HepG2 (cell line): Measurements from ENCODE around the gene REC114. TPM values are rescaled to one million over a fixed set of nuclear protein-coding genes. Genes with fewer than 3 reads are reported as not detected.

ENCODE experiments used
- ATAC-seq: fragments of 200-7000 bp; cut with Tn5 transposase; 3 replicates; pipeline ENCODE4 v1.9.1; 2020; ENCODE audit warnings: mild to moderate bottlenecking, moderate library complexity
- BruUV-seq: library from RNA; stranded (reverse); fragments of 400-500 nt; replicated peaks from 2 replicates; lab custom pipeline; 2021; lab: Mats Ljungman, UMichigan
- CTCF ChIA-PET: fragments of 300-600 bp; formaldehyde crosslinking; extraction: SDS; loops from one replicate; lab custom pipeline; 2021; ENCODE audit warnings: low total read pairs, inconsistent platforms, low intra/inter-chr PET ratio; lab: Yijun Ruan, JAX
- POLR2A ChIA-PET: fragments of 350-600 bp; sonication (Branson Sonifier 250); formaldehyde crosslinking; loops from one replicate; lab custom pipeline; 2020; ENCODE audit warnings: antibody characterized with exemption, inconsistent platforms; lab: Yijun Ruan, JAX
- DNase-seq: peaks from one replicate; pipeline ENCODE4 v3.0.0-alpha.2; 2015; ENCODE audit warnings: low spot score
- FAIRE-seq: peaks from 3 replicates; lab custom pipeline; 2011; peaks lifted over from hg19 to GRCh38; lab: Jason Lieb, UNC
- H2AFZ ChIP-seq: one replicate; pipeline ENCODE4 v1.6.1; 2011; ENCODE audit warnings: low read length, inconsistent platforms
- H3K27ac ChIP-seq: fragments of 300-600 bp; 3 replicates; pipeline ENCODE4 v1.8.0; 2011; ENCODE audit warnings: mixed run types, mild to moderate bottlenecking, mixed read lengths, low read length, inconsistent platforms; ENCODE audit not compliant: insufficient read depth; ENCODE audit errors: extremely low read length
- H3K27me3 ChIP-seq, 2 experiments: fragments of 200-600 bp in 1 of 2; 2 replicates in 1 of 2; 3 replicates in 1 of 2; pipeline versions ENCODE4 v1.6.0 to v1.8.0; 2011; ENCODE audit warnings: low read length in 2 of 2, mild to moderate bottlenecking in 2 of 2, moderate library complexity in 2 of 2, inconsistent platforms in 1 of 2; ENCODE audit not compliant: insufficient read depth in 2 of 2, control insufficient read depth in 1 of 2
- H3K36me3 ChIP-seq, 2 experiments: fragments of 200-600 bp in 1 of 2; replicated peaks in 1 of 2; 2 replicates in 1 of 2; 3 replicates in 1 of 2; pipeline versions ENCODE4 v1.5.1 to v1.8.0; 2011; ENCODE audit warnings: low read length in 2 of 2, inconsistent platforms in 1 of 2; ENCODE audit not compliant: insufficient read depth in 2 of 2, control insufficient read depth in 1 of 2
- H3K4me1 ChIP-seq: 2 replicates; pipeline ENCODE4 v1.5.1; 2012; ENCODE audit warnings: low read length, inconsistent platforms; ENCODE audit not compliant: insufficient read depth
- H3K4me2 ChIP-seq: 2 replicates; pipeline ENCODE4 v1.6.0; 2011; ENCODE audit warnings: low read depth, low read length, inconsistent platforms
- H3K4me3 ChIP-seq, 3 experiments: fragments of 200-600 bp in 1 of 3; sonication (generic), shearing (Covaris generic) in 1 of 3; replicated peaks in 1 of 3; 2 replicates each; pipeline ENCODE4 v1.5.1; 2011 to 2016; ENCODE audit warnings: low read length in 3 of 3, inconsistent platforms in 2 of 3, low read depth in 2 of 3, mild to moderate bottlenecking in 2 of 3, control low read depth in 1 of 3, mixed read lengths in 1 of 3; ENCODE audit not compliant: insufficient read depth in 1 of 3
- H3K79me2 ChIP-seq: one replicate; pipeline ENCODE4 v1.6.1; 2011; ENCODE audit warnings: low read length, inconsistent platforms; ENCODE audit not compliant: insufficient read depth
- H3K9ac ChIP-seq: 2 replicates; pipeline ENCODE4 v1.6.0; 2011; ENCODE audit warnings: mild to moderate bottlenecking, low read depth, low read length, inconsistent platforms; ENCODE audit not compliant: insufficient read depth
- H3K9me3 ChIP-seq: 2 replicates; pipeline ENCODE4 v1.5.1; 2012; ENCODE audit warnings: mild to moderate bottlenecking, low read length
- H4K20me1 ChIP-seq: 2 replicates; pipeline ENCODE4 v1.6.0; 2011; ENCODE audit warnings: inconsistent platforms, mild to moderate bottlenecking, low read length, moderate library complexity; ENCODE audit not compliant: insufficient read depth
- GABPB1 ChIP-seq: IDR thresholded peaks from 2 replicates; pipeline ENCODE4 v1.6.1; 2016; ENCODE audit warnings: mild to moderate bottlenecking, missing genetic modification reagents, moderate library complexity, missing compliant biosample characterization
- IRF2 ChIP-seq: IDR thresholded peaks from 2 replicates; pipeline ENCODE4 v1.6.1; 2018; ENCODE audit warnings: missing genetic modification reagents, missing compliant biosample characterization
- KDM1A ChIP-seq: IDR thresholded peaks from 2 replicates; pipeline ENCODE4 v1.6.1; 2016; ENCODE audit warnings: missing compliant biosample characterization
- POLR2AphosphoS5 ChIP-seq: IDR thresholded peaks from 2 replicates; pipeline ENCODE4 v1.6.1; 2012; ENCODE audit warnings: low read depth, low read length
- RBFOX2 ChIP-seq: fragments of 200-400 bp; formaldehyde crosslinking; IDR thresholded peaks from 2 replicates; pipeline ENCODE4 v1.6.1; 2017; ENCODE audit warnings: low read depth, mild to moderate bottlenecking, low read length
- SIN3A ChIP-seq: IDR thresholded peaks from 2 replicates; pipeline ENCODE4 v1.6.1; 2011; ENCODE audit warnings: low read depth, mild to moderate bottlenecking, control low read depth, low read length, borderline replicate concordance
- ZFP1 ChIP-seq: IDR thresholded peaks from 2 replicates; pipeline ENCODE4 v1.6.1; 2016
- ZNF30 ChIP-seq: sonication (generic); formaldehyde crosslinking; IDR thresholded peaks from 2 replicates; pipeline ENCODE4 v1.5.0; 2020; ENCODE audit warnings: mild to moderate bottlenecking, missing genetic modification reagents
- ZNF747 ChIP-seq: sonication (generic); formaldehyde crosslinking; IDR thresholded peaks from 2 replicates; pipeline ENCODE4 v1.8.1; 2023; ENCODE audit warnings: missing genetic modification reagents, mild to moderate bottlenecking, borderline replicate concordance
- WGBS: methylation state at CpG from one replicate; pipeline ENCODE4 v1.1.6; 2017; ENCODE audit warnings: low lambda C conversion rate; 5-methylcytosine and 5-hydroxymethylcytosine counted together
- in situ Hi-C: cut with HindIII; loops from 2 replicates; pipeline ENCODE4 v1.10.0; 2017; ENCODE audit warnings: low pct_unique_long_range_greater_than_20kb; ENCODE audit not compliant: extremely low pct_ligation_motif_present
- intact Hi-C: fragments of 100-400 bp; cut with micrococcal nuclease; formaldehyde crosslinking; loops from one replicate; pipeline ENCODE4 v1.10.0; 2022; ENCODE audit not compliant: unreplicated experiment
- polyA plus RNA-seq, 8 experiments: library from polyadenylated mRNA; depleted of rRNA in 3 of 8; stranded (reverse) in 7 of 8; unstranded in 1 of 8; fragments of >200 nt; fragmentation: Illumina TruSeq in 4 of 8; extraction: Trizol in 4 of 8; gene quantifications; 2 replicates each; pipeline versions ENCODE4 v1.2.1 to v1.2.3, GENCODE V29; 2011 to 2016; ENCODE audit warnings: low read depth in 4 of 8, missing spikeins in 1 of 8, mixed read lengths in 1 of 8; ENCODE audit not compliant: insufficient read depth in 1 of 8
- total RNA-seq, 5 experiments: library from RNA; depleted of rRNA; stranded (reverse); fragments of >200 nt; fragmentation: Illumina TruSeq; extraction: Trizol; gene quantifications; 2 replicates each; pipeline ENCODE4 v1.2.3, GENCODE V29; 2016; ENCODE audit warnings: low read depth in 1 of 5
- TF ChIP-seq, protein P1 (sequence below): sonication (generic); formaldehyde crosslinking; IDR thresholded peaks from 2 replicates; pipeline ENCODE4 v1.5.1; 2020; ENCODE audit warnings: missing genetic modification reagents, mild to moderate bottlenecking, borderline replicate concordance
- TF ChIP-seq, protein P2 (sequence below): IDR thresholded peaks from 2 replicates; pipeline ENCODE4 v1.6.1; 2016; ENCODE audit warnings: missing genetic modification reagents, missing compliant biosample characterization
- TF ChIP-seq, protein P3 (sequence below), 2 experiments: sonication (generic) in 1 of 2; formaldehyde crosslinking in 1 of 2; IDR thresholded peaks; 2 replicates each; pipeline versions ENCODE4 v1.6.1 to v1.9.0; 2014 to 2022; ENCODE audit warnings: antibody characterized with exemption in 1 of 2, borderline replicate concordance in 1 of 2, inconsistent platforms in 1 of 2, low read depth in 1 of 2, missing genetic modification reagents in 1 of 2
- TF ChIP-seq, protein P4 (sequence below): sonication (generic); formaldehyde crosslinking; IDR thresholded peaks from 2 replicates; pipeline ENCODE4 v1.4.0; 2020; ENCODE audit warnings: low read depth, mild to moderate bottlenecking, missing genetic modification reagents
- TF ChIP-seq, protein P5 (sequence below): IDR thresholded peaks from 2 replicates; pipeline ENCODE4 v1.6.1; 2016; ENCODE audit warnings: missing biosample characterization, missing genetic modification reagents, low read depth

The REC114 gene
- total and polyA plus RNA-seq, 2 of the 13 experiments (the other 11 are each of a cell fraction or from before 2014, with no cell fraction given): not detected

DNA sequence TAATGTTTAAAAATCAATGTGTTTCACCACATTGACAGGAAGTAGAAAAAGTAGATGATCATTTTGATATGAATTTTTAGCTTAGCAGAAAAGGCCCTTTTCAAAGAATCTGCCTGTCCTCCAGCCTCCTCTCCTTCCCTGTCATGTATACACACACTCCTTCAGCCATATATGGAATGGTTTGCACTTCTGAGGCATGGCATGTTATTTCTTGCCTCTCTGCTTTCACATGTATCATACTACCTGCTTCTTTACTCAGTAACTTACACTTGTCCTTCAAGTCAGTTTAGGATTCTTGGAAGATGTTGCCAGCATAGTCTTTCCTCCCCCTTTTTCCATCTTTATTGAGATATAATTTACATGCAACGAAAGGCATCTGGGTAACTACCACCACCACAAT, 79.0 kb downstream of the REC114 start:
- H4K20me1 ChIP-seq: no peaks in the 10 kb centered on the region
- H3K9me3 ChIP-seq: no peaks in the 10 kb centered on the region
- H2AFZ ChIP-seq: no peak overlapping the region
- intact Hi-C loops: no loop called here
- DNase-seq: no peak
- H3K36me3 ChIP-seq: no peaks in the 10 kb centered on the region
- H3K27ac ChIP-seq: no peak overlapping the region
- ATAC-seq: no peak
- POLR2A ChIA-PET: no interaction called here
- no peaks in the 10 kb centered on the region for H3K4me1 ChIP-seq
- no peak for FAIRE-seq
- WGBS: 6% methylated on average over 1 of the region's 1 CpG
- TF ChIP-seq RBFOX2 (no peak), IRF2 (CRISPR knock-in tag) (no peak), ZFP1 (CRISPR knock-in tag) (no peak), ZNF747 (CRISPR knock-in tag) (no peak), KDM1A (CRISPR knock-in tag) (no peak), POLR2AphosphoS5 (no peak), GABPB1 (no peak), ZNF30 (CRISPR knock-in tag) (no peak), SIN3A (no peak)
- TF ChIP-seq, protein P1, sequence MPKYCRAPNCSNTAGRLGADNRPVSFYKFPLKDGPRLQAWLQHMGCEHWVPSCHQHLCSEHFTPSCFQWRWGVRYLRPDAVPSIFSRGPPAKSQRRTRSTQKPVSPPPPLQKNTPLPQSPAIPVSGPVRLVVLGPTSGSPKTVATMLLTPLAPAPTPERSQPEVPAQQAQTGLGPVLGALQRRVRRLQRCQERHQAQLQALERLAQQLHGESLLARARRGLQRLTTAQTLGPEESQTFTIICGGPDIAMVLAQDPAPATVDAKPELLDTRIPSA: no peak
- TF ChIP-seq, protein P2, sequence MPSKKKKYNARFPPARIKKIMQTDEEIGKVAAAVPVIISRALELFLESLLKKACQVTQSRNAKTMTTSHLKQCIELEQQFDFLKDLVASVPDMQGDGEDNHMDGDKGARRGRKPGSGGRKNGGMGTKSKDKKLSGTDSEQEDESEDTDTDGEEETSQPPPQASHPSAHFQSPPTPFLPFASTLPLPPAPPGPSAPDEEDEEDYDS: no peak
- TF ChIP-seq, protein P3, sequence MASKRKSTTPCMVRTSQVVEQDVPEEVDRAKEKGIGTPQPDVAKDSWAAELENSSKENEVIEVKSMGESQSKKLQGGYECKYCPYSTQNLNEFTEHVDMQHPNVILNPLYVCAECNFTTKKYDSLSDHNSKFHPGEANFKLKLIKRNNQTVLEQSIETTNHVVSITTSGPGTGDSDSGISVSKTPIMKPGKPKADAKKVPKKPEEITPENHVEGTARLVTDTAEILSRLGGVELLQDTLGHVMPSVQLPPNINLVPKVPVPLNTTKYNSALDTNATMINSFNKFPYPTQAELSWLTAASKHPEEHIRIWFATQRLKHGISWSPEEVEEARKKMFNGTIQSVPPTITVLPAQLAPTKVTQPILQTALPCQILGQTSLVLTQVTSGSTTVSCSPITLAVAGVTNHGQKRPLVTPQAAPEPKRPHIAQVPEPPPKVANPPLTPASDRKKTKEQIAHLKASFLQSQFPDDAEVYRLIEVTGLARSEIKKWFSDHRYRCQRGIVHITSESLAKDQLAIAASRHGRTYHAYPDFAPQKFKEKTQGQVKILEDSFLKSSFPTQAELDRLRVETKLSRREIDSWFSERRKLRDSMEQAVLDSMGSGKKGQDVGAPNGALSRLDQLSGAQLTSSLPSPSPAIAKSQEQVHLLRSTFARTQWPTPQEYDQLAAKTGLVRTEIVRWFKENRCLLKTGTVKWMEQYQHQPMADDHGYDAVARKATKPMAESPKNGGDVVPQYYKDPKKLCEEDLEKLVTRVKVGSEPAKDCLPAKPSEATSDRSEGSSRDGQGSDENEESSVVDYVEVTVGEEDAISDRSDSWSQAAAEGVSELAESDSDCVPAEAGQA (IDR thresholded peaks at IDR 0.05; ENCODE audit: low read depth): no peak
- TF ChIP-seq, protein P3 (CRISPR knock-in tag; IDR thresholded peaks at IDR 0.05; ENCODE audit: borderline replicate concordance): no peak
- TF ChIP-seq, protein P4, sequence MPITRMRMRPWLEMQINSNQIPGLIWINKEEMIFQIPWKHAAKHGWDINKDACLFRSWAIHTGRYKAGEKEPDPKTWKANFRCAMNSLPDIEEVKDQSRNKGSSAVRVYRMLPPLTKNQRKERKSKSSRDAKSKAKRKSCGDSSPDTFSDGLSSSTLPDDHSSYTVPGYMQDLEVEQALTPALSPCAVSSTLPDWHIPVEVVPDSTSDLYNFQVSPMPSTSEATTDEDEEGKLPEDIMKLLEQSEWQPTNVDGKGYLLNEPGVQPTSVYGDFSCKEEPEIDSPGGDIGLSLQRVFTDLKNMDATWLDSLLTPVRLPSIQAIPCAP (CRISPR knock-in tag): no peak
- TF ChIP-seq, protein P5, sequence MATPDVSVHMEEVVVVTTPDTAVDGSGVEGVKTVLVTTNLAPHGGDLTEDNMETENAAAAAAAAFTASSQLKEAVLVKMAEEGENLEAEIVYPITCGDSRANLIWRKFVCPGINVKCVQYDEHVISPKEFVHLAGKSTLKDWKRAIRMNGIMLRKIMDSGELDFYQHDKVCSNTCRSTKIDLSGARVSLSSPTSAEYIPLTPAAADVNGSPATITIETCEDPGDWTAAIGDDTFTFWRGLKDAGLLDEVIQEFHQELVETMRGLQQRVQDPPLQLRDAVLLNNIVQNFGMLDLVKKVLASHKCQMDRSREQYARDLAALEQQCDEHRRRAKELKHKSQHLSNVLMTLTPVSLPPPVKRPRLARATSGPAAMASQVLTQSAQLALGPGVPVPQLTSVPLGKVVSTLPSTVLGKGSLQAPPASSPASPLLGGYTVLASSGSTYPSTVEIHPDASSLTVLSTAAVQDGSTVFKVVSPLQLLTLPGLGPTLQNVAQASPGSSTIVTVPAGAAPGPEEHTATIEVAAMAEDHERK (CRISPR knock-in tag): no peak
- no peak overlapping the region for H3K9ac ChIP-seq
- H3K4me3 ChIP-seq: no peak overlapping the region
- CTCF ChIA-PET: no interaction called here
- no TSS peak for BruUV-seq
- no peaks in the 10 kb centered on the region; a peak in 1 of 5 replicates for H3K27me3 ChIP-seq
- no peaks in the 10 kb centered on the region for H3K79me2 ChIP-seq
- no peak overlapping the region for H3K4me2 ChIP-seq
- in situ Hi-C loops: no loop called here
